B cell (primary cell): ENCODE measurements around the gene KRT72.

ENCODE experiments used
- CTCF ChIP-seq: fragments of 200-600 bp; IDR thresholded peaks from one replicate; pipeline ENCODE4 v1.8.0; 2022; ENCODE audit warnings: antibody characterized with exemption, mild to moderate bottlenecking
- EZH2 ChIP-seq: IDR thresholded peaks from 2 replicates; pipeline ENCODE4 v1.6.1; 2012; ENCODE audit warnings: borderline replicate concordance, low read depth, mild to moderate bottlenecking, moderate library complexity, low read length; ENCODE audit not compliant: insufficient read depth, poor library complexity, severe bottlenecking

GRCh38 chr12:52582486-52582885 is 18.8 kb downstream of the KRT72 start:
- TF ChIP-seq CTCF (no peak), EZH2 (no peak)
